CD4-positive, alpha-beta T cell (primary cell): ENCODE measurements around the gene ZBTB40. TPM values are rescaled to one million over a fixed set of nuclear protein-coding genes. Genes with fewer than 3 reads are reported as not detected.

Source experiments
- ATAC-seq: fragments of 200-7000 bp; cut with Tn5 transposase; one replicate; pipeline ENCODE4 v1.10.0; 2022; ENCODE audit warnings: mild to moderate bottlenecking; ENCODE audit not compliant: poor library complexity
- CTCF ChIA-PET: fragments of 350-600 bp; sonication (Branson Sonifier 250); formaldehyde crosslinking; loops from one replicate; lab custom pipeline; 2021; ENCODE audit warnings: antibody characterized with exemption, inconsistent platforms; lab: Charles Lee
- POLR2A ChIA-PET: fragments of 350-600 bp; sonication (Branson Sonifier 250); formaldehyde crosslinking; loops from one replicate; lab custom pipeline; 2021; ENCODE audit warnings: antibody characterized with exemption, inconsistent platforms; lab: Charles Lee
- DNase-seq, 14 experiments: peaks; one replicate each; pipeline ENCODE4 v3.0.0-alpha.2; 2013 to 2020; ENCODE audit warnings: mixed read lengths in 2 of 14
- H3K27ac ChIP-seq, 2 donors: one replicate each; pipeline versions ENCODE4 v1.5.1 to v1.7.0; 2013; ENCODE audit warnings: low read length in 2 of 2, low read depth in 1 of 2, mild to moderate bottlenecking in 1 of 2
- H3K27me3 ChIP-seq, 2 experiments: 1 replicate in 1 of 2; 2 replicates in 1 of 2; pipeline versions ENCODE4 v1.6.1 to v1.7.0; 2013; ENCODE audit warnings: low read length in 2 of 2, control low read depth in 1 of 2, mild to moderate bottlenecking in 1 of 2, moderate library complexity in 1 of 2; ENCODE audit not compliant: insufficient read depth in 2 of 2, control insufficient read depth in 1 of 2
- H3K36me3 ChIP-seq: one replicate; pipeline ENCODE4 v1.6.1; 2013; ENCODE audit warnings: low read length, control low read depth; ENCODE audit not compliant: insufficient read depth
- H3K4me1 ChIP-seq: one replicate; pipeline ENCODE4 v1.6.1; 2013; ENCODE audit warnings: low read length, control low read depth; ENCODE audit not compliant: insufficient read depth
- H3K4me3 ChIP-seq: one replicate; pipeline ENCODE4 v1.5.1; 2013; ENCODE audit warnings: mild to moderate bottlenecking, low read length, moderate library complexity
- H3K9me3 ChIP-seq, 2 experiments: 1 replicate in 1 of 2; 2 replicates in 1 of 2; pipeline versions ENCODE4 v1.6.1 to v1.7.0; 2013; ENCODE audit warnings: low read length in 2 of 2, mild to moderate bottlenecking in 2 of 2, control low read depth in 1 of 2, moderate library complexity in 1 of 2; ENCODE audit not compliant: control insufficient read depth in 1 of 2, insufficient read depth in 1 of 2
- H3K27ac Mint-ChIP-seq: one replicate; pipeline ENCODE4 v1.8.0; 2020; ENCODE audit warnings: mixed read lengths
- H3K27me3 Mint-ChIP-seq: one replicate; pipeline ENCODE4 v1.8.0; 2021; ENCODE audit warnings: mixed read lengths
- H3K36me3 Mint-ChIP-seq: one replicate; pipeline ENCODE4 v1.8.0; 2021; ENCODE audit warnings: low read depth, mixed read lengths
- H3K4me1 Mint-ChIP-seq: one replicate; pipeline ENCODE4 v1.8.0; 2021; ENCODE audit warnings: low read depth, mixed read lengths
- H3K4me3 Mint-ChIP-seq: one replicate; pipeline ENCODE4 v1.8.0; 2020; ENCODE audit warnings: mild to moderate bottlenecking, mixed read lengths
- H3K9me3 Mint-ChIP-seq: one replicate; pipeline ENCODE4 v1.8.0; 2020; ENCODE audit warnings: mixed read lengths
- intact Hi-C, 2 experiments: fragments of 100-400 bp; cut with DNase I in 1 of 2; cut with micrococcal nuclease in 1 of 2; formaldehyde crosslinking; loops; one replicate each; pipeline versions ENCODE4 v1.15.1 to v1.9.0; 2023 to 2025; cut with DNase I, micrococcal nuclease
- total RNA-seq, 174 experiments: library from RNA in 2 of 174; stranded (reverse) in 2 of 174; gene quantifications; one replicate each; pipeline ENCODE4 v1.2.3 and lab custom pipeline; 2021 to 2026
- TF ChIP-seq, protein P1 (sequence below): fragments of 200-600 bp; IDR thresholded peaks from one replicate; pipeline ENCODE4 v1.8.0; 2022; ENCODE audit warnings: antibody characterized with exemption, mild to moderate bottlenecking

The ZBTB40 gene
- total RNA-seq, 2 experiments from 2014 or later, result 28.4 to 30.6 TPM

DNA sequence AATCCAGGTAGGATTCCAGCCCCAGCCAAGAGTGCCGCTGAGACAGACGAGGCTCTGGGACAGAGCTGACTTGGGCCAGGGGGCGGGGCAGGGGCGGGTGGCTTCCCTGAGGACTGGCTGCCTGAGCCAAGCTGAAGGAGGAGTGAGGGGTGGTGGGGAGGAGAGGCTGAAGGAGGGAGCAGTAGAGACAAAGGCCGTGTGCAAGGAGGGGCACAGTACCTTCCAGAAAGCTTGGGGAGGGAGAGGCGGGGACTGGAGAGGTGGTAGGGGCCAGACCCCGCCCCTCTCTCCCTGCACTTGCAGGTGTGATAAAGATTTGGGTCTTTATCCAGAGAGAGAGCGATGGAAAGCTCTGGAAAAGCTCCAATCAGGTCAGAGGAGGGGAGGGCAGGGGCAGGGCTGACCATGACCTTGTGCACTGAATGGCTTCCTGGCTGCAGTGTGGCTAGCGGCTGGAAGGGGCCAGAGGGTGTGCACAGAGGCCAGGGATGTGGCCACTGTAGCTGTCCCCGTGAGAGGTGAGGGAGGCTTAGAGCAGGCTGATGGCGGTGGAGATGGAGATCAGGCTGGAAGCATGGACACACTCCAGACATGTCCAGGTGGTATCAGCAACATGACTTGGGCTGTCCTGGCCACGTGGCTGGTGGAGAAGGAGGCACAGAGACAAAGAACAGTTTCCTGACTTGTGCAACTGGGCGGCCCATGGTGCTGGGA is 104.9 kb downstream of the ZBTB40 start:
- Mint-ChIP-seq H3K27ac (no peak overlapping the region), H3K9me3 (no peaks in the 10 kb centered on the region), H3K36me3 (no peaks in the 10 kb centered on the region), H3K4me1 (no peaks in the 10 kb centered on the region), H3K4me3 (no peak overlapping the region), H3K27me3 (peaks cover 76% of the 10 kb centered on the region)
- Histone ChIP-seq H3K4me1 (no peaks in the 10 kb centered on the region), H3K36me3 (no peaks in the 10 kb centered on the region), H3K27me3 (peaks cover 30 to 46% of the 10 kb centered on the region in 2 experiments), H3K4me3 (no peak overlapping the region), H3K27ac (no peak overlapping the region), H3K9me3 (no peaks in the 10 kb centered on the region)
- intact Hi-C loops, result no loop called here
- ATAC-seq (no peak), DNase-seq (no peak)
- TF ChIP-seq, protein P1, sequence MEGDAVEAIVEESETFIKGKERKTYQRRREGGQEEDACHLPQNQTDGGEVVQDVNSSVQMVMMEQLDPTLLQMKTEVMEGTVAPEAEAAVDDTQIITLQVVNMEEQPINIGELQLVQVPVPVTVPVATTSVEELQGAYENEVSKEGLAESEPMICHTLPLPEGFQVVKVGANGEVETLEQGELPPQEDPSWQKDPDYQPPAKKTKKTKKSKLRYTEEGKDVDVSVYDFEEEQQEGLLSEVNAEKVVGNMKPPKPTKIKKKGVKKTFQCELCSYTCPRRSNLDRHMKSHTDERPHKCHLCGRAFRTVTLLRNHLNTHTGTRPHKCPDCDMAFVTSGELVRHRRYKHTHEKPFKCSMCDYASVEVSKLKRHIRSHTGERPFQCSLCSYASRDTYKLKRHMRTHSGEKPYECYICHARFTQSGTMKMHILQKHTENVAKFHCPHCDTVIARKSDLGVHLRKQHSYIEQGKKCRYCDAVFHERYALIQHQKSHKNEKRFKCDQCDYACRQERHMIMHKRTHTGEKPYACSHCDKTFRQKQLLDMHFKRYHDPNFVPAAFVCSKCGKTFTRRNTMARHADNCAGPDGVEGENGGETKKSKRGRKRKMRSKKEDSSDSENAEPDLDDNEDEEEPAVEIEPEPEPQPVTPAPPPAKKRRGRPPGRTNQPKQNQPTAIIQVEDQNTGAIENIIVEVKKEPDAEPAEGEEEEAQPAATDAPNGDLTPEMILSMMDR, result no peak
- ChIA-PET POLR2A (no interaction called here), CTCF (no interaction called here)

DNA sequence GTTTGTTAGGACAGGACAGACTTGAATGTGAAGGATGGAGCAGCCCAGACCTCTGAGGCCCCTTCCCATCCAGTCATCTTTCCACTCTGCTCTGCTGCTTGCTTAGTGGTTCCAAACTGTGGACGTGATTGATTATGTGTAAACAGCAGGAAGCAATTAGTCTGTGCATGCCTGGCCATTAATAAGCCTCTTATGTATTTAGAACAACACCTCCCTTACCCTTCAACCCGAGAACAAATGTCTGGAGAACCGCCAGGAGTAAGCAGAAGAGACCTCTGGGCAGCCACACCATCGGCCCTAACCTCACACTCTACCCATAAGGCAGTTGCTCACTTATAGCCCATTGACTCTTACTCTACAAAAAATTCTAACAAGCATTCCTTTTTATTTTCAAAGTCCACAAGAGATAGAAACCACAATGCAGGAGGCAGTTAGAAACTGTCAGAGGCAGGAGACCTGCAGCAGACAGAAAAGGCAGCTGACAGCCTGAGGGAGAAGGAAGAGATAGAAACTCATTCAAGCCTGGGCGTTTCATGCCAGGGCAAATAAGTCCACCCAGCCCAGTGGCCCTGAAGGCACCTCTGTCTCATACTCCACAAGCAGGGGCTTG is 105.8 kb downstream of the ZBTB40 start:
- Histone ChIP-seq H3K4me1 (no peaks in the 10 kb centered on the region), H3K36me3 (no peaks in the 10 kb centered on the region), H3K27ac (no peak overlapping the region), H3K4me3 (no peak overlapping the region), H3K9me3 (no peaks in the 10 kb centered on the region), H3K27me3 (peaks cover 38 to 53% of the 10 kb centered on the region in 2 experiments)
- ChIA-PET POLR2A (no interaction called here), CTCF (no interaction called here)
- H3K27me3 Mint-ChIP-seq, result peaks cover 83% of the 10 kb centered on the region
- no peak for ATAC-seq
- no peaks in the 10 kb centered on the region for H3K9me3 Mint-ChIP-seq
- intact Hi-C loops, result no loop called here
- TF ChIP-seq, protein P1, result no peak
- no peaks in the 10 kb centered on the region for H3K4me1 Mint-ChIP-seq
- H3K36me3 Mint-ChIP-seq, result no peaks in the 10 kb centered on the region
- no peak for DNase-seq
- no peak overlapping the region for H3K4me3 Mint-ChIP-seq
- no peak overlapping the region for H3K27ac Mint-ChIP-seq

DNA sequence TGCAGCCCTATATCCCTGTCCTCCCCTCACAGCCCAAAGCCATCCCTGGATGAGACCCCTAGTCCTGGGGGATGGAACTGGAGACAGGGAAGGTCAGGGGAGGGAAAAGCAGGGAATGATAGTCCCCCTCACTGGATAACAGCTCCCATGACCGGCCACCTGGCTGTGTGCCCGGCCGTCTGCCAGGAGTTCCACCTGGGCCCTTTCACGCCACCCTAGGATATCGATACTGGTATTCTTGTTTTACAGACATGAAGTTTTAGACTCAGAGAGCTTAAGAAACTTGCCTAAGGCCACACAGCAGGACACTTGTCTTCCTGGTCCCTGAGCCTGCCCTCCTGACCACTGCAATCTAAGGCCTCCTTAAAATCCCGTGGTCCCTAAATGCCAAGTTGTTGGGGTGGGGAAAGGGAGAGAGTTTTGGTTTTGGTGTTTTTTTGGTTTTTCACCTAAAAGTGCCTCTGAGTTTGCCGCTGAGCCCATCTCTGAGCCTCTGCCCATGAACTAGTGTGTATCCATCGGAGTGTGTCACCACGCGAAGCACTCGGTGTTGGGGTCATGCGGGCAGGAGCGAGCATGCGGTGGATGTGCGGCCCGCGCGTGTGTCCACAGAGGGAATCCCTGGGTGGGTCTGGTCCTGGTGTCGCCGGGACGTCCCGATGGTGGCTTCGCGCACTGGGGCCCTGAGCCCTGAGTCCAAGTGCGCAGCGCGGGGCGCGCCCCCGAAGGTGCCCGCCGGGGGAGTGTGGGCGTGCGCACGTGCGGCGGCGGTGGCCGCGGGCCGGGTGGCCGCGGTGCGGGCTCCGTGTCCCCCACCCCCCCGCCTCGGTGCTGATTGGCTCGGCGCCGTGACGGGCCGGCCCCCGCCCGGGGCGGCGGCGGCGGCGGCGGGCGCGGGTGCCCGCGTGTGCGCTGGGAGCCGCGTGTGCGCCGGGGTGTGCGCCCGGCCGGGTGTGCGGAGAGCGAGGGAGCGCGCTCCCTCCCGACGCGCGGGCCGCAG is 111.2 kb downstream of the ZBTB40 start, which contains the start of gene EPHA8:
EPHA8 (plus strand) TSS at position 906 of the 1,000 bp plus-strand sequence. CDS start 147 bp downstream, outside the sequence.
- peaks cover 30 to 57% of the 10 kb centered on the region in 2 experiments for H3K27me3 ChIP-seq
- CTCF ChIA-PET, result no interaction called here
- no peaks in the 10 kb centered on the region for H3K36me3 Mint-ChIP-seq
- H3K4me3 Mint-ChIP-seq, result no peak within 1 kb of the TSS
- H3K9me3 Mint-ChIP-seq, result no peaks in the 10 kb centered on the region
- H3K27ac Mint-ChIP-seq, result no peak within 1 kb of the TSS
- H3K27me3 Mint-ChIP-seq, result peaks cover 65% of the 10 kb centered on the region
- POLR2A ChIA-PET, result no interaction called here
- no peaks in the 10 kb centered on the region for H3K9me3 ChIP-seq
- DNase-seq (no peak), ATAC-seq (no peak)
- TF ChIP-seq, protein P1, result no peak
- H3K4me1 ChIP-seq, result no peaks in the 10 kb centered on the region
- H3K4me3 ChIP-seq, result no peak within 1 kb of the TSS
- no peak within 1 kb of the TSS for H3K27ac ChIP-seq
- no peaks in the 10 kb centered on the region for H3K36me3 ChIP-seq
- H3K4me1 Mint-ChIP-seq, result peaks cover 5% of the 10 kb centered on the region
- intact Hi-C loops, result no loop called here
